ENCODE results near the gene FMN1.
"Not testable (repeated sequence)": the region's sequence is repeated elsewhere in the genome, so short reads cannot be mapped to it uniquely, and the experiment has no call there.

The FMN1 gene

DNA sequence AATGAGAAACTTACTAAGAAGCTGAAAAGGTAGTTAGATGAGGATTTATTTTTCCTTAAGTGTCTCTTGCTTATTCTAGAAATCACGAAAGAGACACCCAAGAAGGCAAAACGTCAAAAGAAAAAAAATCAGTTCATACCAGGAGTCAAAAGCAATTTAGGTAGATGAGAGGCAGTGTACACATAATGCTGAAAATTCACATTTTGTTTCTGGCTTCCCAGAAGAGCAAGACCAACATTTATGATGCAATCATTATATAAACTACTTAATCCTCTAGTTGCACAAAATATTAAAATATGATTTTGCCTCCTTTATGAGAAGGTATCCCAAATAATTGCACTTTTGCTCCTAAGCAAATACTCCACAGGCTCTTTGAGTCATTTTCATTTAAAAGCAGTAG is 228.0 kb downstream of the FMN1 start:
- no peak for DNase-seq (ENCODE audit: low read depth)

DNA sequence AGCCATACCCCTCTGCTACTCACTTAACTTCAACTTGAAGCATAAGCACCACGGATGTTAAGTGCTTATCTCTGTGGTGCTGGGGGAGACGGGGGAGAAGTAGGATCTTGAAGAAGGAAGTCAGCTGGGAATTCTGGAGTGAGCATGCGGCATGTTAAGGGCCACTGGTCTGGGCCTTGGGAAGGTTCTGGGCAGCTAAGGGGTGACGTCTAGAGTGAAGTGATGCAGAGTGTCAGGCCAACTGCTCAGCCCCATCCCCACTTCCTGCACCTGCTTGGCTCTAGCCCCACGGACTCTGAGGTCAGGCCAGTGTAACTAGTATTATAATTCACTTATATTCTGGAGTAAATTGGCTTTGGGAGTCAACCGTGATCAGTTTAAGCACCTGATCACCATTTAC is 228.6 kb downstream of the FMN1 start:
- no peak for DNase-seq (ENCODE audit: low read depth)

GRCh38 chr15:32959077-32959476 is 235.4 kb downstream of the FMN1 start:
- no peak for DNase-seq (ENCODE audit: low read depth)

- no peak for DNase-seq (ENCODE audit: low read depth)
Measured at GRCh38 chr15:32957219-32957618, 237.3 kb downstream of the FMN1 start.

DNA sequence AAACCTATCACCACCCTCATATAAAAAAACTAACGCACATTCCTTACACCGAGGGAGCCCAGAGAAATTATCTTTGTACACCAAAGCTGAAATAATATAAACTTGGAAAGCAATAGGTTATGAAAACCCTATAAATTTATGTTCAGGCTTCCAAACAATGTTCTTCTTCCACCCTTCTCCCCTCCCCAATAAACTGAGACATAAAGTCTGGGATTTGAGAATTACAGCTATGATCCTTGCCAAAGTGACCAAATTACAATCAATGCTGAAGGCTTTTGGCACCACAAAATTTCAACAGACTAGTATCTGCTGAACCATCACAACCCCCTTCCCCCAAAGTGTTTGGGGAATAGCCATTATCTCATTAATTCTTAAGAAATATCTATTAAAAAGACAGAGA is 237.8 kb downstream of the FMN1 start:
- no peak for DNase-seq (ENCODE audit: low read depth)

DNA sequence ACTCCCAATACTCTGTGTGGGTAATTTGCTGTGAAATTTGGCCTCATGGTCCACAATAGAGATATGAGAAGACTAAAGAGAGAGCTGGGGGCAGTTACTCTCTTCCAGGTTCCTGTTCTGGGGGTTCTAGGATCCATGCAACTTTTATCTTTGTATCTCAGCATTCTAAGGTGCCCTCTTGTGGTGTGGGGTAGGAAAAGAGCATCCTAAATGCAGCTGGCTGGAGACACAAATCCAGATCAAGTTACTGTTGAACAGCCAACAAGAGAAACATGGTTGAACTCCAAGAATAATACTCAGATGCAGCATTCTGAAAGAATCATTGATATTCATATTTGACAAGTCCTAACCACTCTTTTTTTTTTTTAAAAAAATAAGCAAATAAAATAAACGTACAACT is 238.5 kb downstream of the FMN1 start:
- peak; percentile 56 for DNase-seq (ENCODE audit: low read depth)

- DNase-seq (ENCODE audit: low read depth), result no peak
Measured at GRCh38 chr15:32953533-32953910, 241.0 kb downstream of the FMN1 start.

GRCh38 chr15:32952901-32953532 is 241.5 kb downstream of the FMN1 start:
- DNase-seq (ENCODE audit: low read depth), result no peak

DNA sequence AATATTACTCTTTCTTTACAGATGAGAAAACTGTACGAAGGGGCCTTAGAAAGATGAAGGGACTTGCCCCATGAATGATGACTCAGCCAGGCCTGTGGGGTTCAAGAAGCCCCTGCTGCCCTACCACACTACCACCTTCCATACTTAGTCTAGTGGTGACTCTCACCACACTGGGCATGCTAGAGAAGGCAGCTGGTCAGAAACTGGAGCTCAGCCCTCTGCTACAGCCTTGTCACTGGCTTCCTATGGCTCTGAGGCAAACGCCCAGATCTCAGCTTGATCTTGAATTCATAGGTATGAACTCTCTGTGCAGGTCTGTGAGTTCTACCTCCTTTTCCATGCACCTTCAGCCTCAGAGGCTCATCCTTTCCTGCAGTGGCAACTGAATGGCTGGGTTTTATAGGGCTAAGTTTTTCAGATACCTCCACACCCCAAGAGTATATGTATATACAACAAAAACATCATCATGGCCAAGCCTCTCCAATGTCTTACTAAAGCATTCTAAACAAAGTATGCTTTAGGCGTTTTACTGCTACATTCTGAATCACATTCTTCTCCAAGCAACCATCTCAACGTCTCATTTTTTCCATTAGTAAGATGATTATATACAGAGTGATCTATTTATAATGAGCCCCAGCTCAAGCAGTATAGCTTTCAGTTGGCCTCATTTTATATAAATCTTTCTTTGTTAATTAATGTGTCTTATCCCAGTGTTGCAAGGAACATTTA is 242.6 kb downstream of the FMN1 start:
- no peak for DNase-seq (ENCODE audit: low read depth)

- DNase-seq (ENCODE audit: low read depth), result not testable (repeated sequence)
Measured at GRCh38 chr15:32950051-32950450, 244.5 kb downstream of the FMN1 start.

- DNase-seq (ENCODE audit: low read depth), result no peak
Measured at GRCh38 chr15:32946210-32946609, 248.3 kb downstream of the FMN1 start.

DNA sequence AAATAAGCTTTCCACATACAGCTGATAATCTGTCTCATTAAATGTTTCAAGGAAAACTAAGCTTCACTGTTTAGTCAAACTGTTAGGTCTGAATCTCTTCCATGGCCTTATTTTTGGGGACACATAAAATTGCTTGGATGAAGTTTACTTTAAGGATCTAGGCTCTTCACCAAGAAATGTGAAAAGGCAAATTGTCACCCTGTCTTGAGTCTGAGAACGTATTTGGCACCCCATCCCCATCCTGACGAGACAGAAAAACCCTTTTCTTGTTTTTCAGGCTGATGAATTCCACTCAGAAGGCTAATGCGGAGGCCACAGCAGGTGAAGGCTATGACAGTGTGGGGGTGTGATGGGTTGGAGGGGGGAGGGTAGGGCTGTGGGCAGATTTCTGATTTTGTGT is 250.1 kb downstream of the FMN1 start:
- no peak for DNase-seq (ENCODE audit: low read depth)

- DNase-seq (ENCODE audit: low read depth), result no peak
Measured at GRCh38 chr15:32943711-32944110, 250.8 kb downstream of the FMN1 start.

- DNase-seq (ENCODE audit: low read depth), result no peak
Measured at GRCh38 chr15:32942401-32942841, 252.1 kb downstream of the FMN1 start.

DNA sequence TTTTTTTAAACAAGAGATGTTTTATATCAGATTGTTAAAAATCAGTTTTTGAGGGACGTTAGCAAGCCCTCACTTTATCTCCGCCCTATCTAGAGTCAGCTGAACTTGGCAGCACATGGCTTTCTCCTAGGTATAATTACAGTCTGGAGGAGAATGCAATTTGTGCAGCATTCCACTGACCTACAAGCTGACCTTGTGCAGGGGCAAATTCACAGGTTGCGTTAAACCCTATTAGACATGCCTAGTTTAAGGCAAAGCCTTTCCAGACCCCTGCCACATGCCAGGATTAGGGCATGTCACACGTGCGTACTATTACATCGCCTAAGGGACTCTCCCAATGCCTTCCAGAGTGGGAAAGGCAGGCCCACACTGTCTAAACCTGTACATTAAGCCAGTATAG is 252.7 kb downstream of the FMN1 start:
- no peak for DNase-seq (ENCODE audit: low read depth)

GRCh38 chr15:32936976-32937375 is 257.5 kb downstream of the FMN1 start:
- no peak for DNase-seq (ENCODE audit: low read depth)

GRCh38 chr15:32936283-32936918 is 258.1 kb downstream of the FMN1 start:
- DNase-seq (ENCODE audit: low read depth), result no peak

DNA sequence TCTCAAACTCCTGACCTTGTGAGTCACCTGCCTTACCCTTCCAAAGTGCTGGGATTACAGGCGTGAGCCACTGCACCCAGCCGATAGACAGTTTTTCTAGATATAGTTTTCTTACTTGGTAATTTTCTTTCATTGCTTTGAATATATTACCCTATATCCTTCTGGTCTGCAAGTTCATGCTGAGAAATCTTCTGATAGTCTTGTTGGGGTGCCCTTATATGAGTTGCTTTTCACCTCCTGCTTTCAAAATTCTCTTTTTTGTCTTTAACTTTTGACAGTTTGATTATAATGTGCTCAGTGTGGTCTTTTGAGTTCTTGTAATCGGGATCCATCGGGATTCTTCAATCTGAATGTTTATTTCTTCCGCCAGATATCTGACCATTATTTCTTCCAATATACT is 259.4 kb downstream of the FMN1 start:
- no peak for DNase-seq (ENCODE audit: low read depth)

DNA sequence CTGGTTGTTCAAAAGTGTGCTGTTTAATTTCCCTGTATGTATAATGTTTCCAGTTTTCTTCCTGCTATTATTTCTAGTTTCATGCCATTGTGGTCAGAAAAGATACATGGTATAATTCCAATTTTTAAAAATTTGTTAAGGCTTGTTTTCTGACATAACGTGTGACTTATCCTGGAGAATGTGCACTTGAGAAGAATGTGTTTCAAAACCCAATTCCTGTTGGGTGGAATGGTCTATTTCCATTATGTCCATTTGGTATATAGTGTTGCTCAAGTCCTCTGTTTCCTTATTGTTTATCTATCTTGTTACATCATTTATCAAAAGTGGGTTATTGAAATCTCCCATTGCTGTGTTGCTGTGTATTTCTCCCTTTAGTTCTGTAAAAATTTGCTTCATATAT is 261.3 kb downstream of the FMN1 start:
- DNase-seq (ENCODE audit: low read depth), result no peak

DNA sequence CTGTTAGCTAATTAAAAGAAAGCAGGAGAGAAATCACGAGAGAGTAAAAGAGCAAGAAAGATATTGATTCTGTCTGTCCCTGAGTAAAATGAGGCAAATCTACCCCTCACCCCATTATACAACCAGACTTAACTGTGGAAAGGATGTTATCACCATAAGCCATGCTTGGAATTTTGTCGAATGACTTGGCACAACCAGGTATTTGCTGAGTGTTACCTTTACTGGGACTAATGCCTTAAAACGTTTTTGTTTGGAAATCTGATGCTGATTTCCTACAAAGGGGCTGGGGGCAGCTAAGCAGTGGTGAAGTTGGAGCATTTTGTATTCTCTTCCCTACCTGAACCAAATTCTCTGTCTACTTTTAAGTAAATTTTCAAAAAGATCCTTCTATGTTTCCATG is 265.6 kb downstream of the FMN1 start:
- DNase-seq (ENCODE audit: low read depth), result no peak

DNA sequence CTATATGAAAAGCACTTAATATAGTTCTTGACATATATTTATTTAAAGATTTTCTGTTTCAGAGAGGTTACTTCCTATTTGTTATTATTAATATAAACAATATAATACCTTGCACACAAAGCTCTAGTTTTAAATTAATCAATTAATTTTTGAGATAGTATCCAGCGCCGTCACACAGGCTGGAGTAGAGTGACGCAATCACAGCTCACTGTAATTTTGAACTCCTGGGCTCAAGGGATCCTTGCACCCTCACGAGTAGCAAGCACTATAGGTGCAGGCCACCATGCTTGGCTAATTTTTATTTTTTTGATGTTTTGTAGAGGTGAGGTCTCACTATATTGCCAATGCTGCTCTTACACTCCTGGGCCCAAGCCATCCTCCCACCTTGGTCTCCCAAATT is 267.4 kb downstream of the FMN1 start:
- no peak for DNase-seq (ENCODE audit: low read depth)

GRCh38 chr15:32923176-32923575 is 271.3 kb downstream of the FMN1 start:
- DNase-seq (ENCODE audit: low read depth), result peak; percentile 47

DNA sequence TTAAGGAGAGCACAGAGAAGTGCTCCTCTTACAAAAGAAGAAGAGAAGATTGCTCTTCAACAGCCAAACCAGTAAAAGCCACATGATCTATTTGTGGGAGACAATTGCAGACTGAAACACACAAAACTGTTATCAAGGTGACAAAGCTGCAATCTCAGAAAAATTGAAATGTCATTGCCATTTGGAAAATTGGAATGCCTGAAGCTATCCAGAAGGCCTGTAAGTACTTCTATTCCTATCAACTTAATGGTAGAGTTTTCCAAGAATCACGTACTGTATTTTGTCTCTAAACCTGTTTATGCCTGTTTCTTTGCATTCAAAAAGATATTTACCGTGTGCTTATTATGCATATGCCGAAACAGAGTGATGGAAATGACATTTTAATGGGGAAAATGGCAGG is 272.0 kb downstream of the FMN1 start:
- no peak for DNase-seq (ENCODE audit: low read depth)

Data from GM04503 (cell line).